ENCODE data around the gene TEX22.

Gene TEX22

GRCh38 chr14:105418269-105419194 is 20.2 kb downstream of the TEX22 start:
- no peak for DNase-seq (ENCODE audit: low read depth)
- no peak for TF ChIP-seq CTCF (IDR thresholded peaks at IDR 0.05; ENCODE audit: insufficient read depth, low read depth, low read length, missing control alignments)
- H3K4me3 ChIP-seq (ENCODE audit: low read length) = peak overlapping the region; percentile 58

GRCh38 chr14:105419195-105420091 is 21.1 kb downstream of the TEX22 start, which contains the start of gene MTA1:
TSS of gene MTA1 (plus strand) at chr14:105419827. CDS start at chr14:105420036, 209 bp downstream.
- TF ChIP-seq CTCF (IDR thresholded peaks at IDR 0.05; ENCODE audit: insufficient read depth, low read depth, low read length, missing control alignments) = no peak
- DNase-seq (ENCODE audit: low read depth) = peak; percentile 45
- peak within 1 kb of the TSS; percentile 71 for H3K4me3 ChIP-seq (ENCODE audit: low read length)

GRCh38 chr14:105420101-105420973 is 22.0 kb downstream of the TEX22 start:
- no peak for DNase-seq (ENCODE audit: low read depth)
- no peak for TF ChIP-seq CTCF (IDR thresholded peaks at IDR 0.05; ENCODE audit: insufficient read depth, low read depth, low read length, missing control alignments)
- peak overlapping the region; percentile 71 for H3K4me3 ChIP-seq (ENCODE audit: low read length)

GRCh38 chr14:105420974-105421674 is 22.8 kb downstream of the TEX22 start:
- no peak for TF ChIP-seq CTCF (IDR thresholded peaks at IDR 0.05; ENCODE audit: insufficient read depth, low read depth, low read length, missing control alignments)
- peak overlapping the region; percentile 71 for H3K4me3 ChIP-seq (ENCODE audit: low read length)
- no peak for DNase-seq (ENCODE audit: low read depth)

GRCh38 chr14:105421723-105422615 is 23.6 kb downstream of the TEX22 start:
- no peak for DNase-seq (ENCODE audit: low read depth)
- no peak for TF ChIP-seq CTCF (IDR thresholded peaks at IDR 0.05; ENCODE audit: insufficient read depth, low read depth, low read length, missing control alignments)
- H3K4me3 ChIP-seq (ENCODE audit: low read length) = peak overlapping the region; percentile 71

Measured in epithelial cell of esophagus (primary cell).